ENCODE data around the gene PYGB. TPM values are rescaled to one million over a fixed set of nuclear protein-coding genes. Genes with fewer than 3 reads are reported as not detected.

The PYGB gene
- total RNA-seq, 2 donors from 2014 or later = 211 to 295 TPM

GRCh38 chr20:25283221-25283951 is 35.5 kb downstream of the PYGB start:
- TF ChIP-seq CTCF (IDR thresholded peaks at IDR 0.05) = no peak
- intact Hi-C loops (cut with DNase I) = no loop called here
- Histone ChIP-seq H3K4me3 (no peak overlapping the region), H3K9ac (ENCODE audit: low read depth in 2 of 2, low read length in 2 of 2) (no peak overlapping the region), H3K27me3 (no peaks in the 10 kb centered on the region), H3K36me3 (peaks cover 46% of the 10 kb centered on the region), H3K4me1 (no peaks in the 10 kb centered on the region), H3K27ac (no peak overlapping the region), H3K9me3 (no peaks in the 10 kb centered on the region)
- DNase-seq = no peak

- H3K4me1 ChIP-seq = no peaks in the 10 kb centered on the region
- intact Hi-C loops (cut with DNase I) = no loop called here
- H3K27me3 ChIP-seq = no peaks in the 10 kb centered on the region
- no peak overlapping the region for H3K27ac ChIP-seq
- peaks cover 53% of the 10 kb centered on the region for H3K36me3 ChIP-seq
- H3K9me3 ChIP-seq = no peaks in the 10 kb centered on the region
- H3K4me3 ChIP-seq = no peak overlapping the region
- DNase-seq = no peak
- H3K9ac ChIP-seq (ENCODE audit: low read depth in 2 of 2, low read length in 2 of 2) = no peak overlapping the region
- TF ChIP-seq CTCF (IDR thresholded peaks at IDR 0.05) = no peak
Observed at GRCh38 chr20:25284131-25284601, 36.3 kb downstream of the PYGB start.

- Histone ChIP-seq H3K4me3 (no peak overlapping the region), H3K27me3 (no peaks in the 10 kb centered on the region), H3K27ac (no peak overlapping the region), H3K9ac (ENCODE audit: low read depth in 2 of 2, low read length in 2 of 2) (no peak overlapping the region), H3K4me1 (no peaks in the 10 kb centered on the region), H3K9me3 (no peaks in the 10 kb centered on the region), H3K36me3 (peaks cover 47% of the 10 kb centered on the region)
- no peak for TF ChIP-seq CTCF (IDR thresholded peaks at IDR 0.05)
- intact Hi-C loops (cut with DNase I) = no loop called here
- DNase-seq = no peak
Observed at GRCh38 chr20:25285091-25285647, 37.3 kb downstream of the PYGB start.

GRCh38 chr20:25285856-25286798 is 38.2 kb downstream of the PYGB start:
- no peak overlapping the region for H3K27ac ChIP-seq
- peaks cover 40% of the 10 kb centered on the region for H3K36me3 ChIP-seq
- no peaks in the 10 kb centered on the region for H3K4me1 ChIP-seq
- intact Hi-C loops (cut with DNase I) = no loop called here
- no peak for DNase-seq
- no peak overlapping the region for H3K9ac ChIP-seq (ENCODE audit: low read depth in 2 of 2, low read length in 2 of 2)
- no peaks in the 10 kb centered on the region for H3K27me3 ChIP-seq
- no peaks in the 10 kb centered on the region for H3K9me3 ChIP-seq
- no peak for TF ChIP-seq CTCF (IDR thresholded peaks at IDR 0.05)
- no peak overlapping the region for H3K4me3 ChIP-seq

GRCh38 chr20:25286917-25287316 is 39.0 kb downstream of the PYGB start:
- intact Hi-C loops (cut with DNase I) = no loop called here
- Histone ChIP-seq H3K27ac (no peak overlapping the region), H3K36me3 (peaks cover 36% of the 10 kb centered on the region), H3K9me3 (no peaks in the 10 kb centered on the region), H3K9ac (ENCODE audit: low read depth in 2 of 2, low read length in 2 of 2) (no peak overlapping the region), H3K27me3 (no peaks in the 10 kb centered on the region), H3K4me1 (no peaks in the 10 kb centered on the region), H3K4me3 (no peak overlapping the region)
- DNase-seq = no peak
- no peak for TF ChIP-seq CTCF (IDR thresholded peaks at IDR 0.05)
